RCC 7860 (cell line): Measurements from ENCODE around the gene SLC26A8.
"Not testable (repeated sequence)": the region's sequence is repeated elsewhere in the genome, so short reads cannot be mapped to it uniquely, and the experiment has no call there.

Source experiments
- DNase-seq: peaks from one replicate; pipeline ENCODE4 v3.0.0-alpha.2; 2015; ENCODE audit warnings: low spot score
- FAIRE-seq: peaks from 2 replicates; lab custom pipeline; 2012; peaks lifted over from hg19 to GRCh38; lab: Jason Lieb, UNC

Gene SLC26A8

DNA sequence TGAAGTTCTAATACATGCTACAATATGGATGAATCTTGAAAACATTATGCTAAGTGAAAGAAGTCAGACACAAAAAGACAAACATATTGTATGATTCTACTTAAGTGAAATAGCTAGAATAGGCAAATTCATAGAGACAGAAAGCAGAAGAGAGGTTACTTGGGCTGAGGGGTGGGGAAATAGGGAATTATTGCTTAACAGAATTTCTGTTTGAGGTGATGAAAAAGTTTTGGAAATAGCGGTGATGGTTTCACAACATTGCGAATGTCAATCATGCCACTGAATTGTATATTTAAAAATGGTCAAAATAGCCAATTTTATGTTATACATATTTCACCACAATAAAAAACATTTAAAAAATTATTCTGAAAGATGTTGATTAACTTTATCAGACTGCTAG, 6.1 kb downstream of the SLC26A8 start:
- DNase-seq (no peak), FAIRE-seq (no peak)

DNA sequence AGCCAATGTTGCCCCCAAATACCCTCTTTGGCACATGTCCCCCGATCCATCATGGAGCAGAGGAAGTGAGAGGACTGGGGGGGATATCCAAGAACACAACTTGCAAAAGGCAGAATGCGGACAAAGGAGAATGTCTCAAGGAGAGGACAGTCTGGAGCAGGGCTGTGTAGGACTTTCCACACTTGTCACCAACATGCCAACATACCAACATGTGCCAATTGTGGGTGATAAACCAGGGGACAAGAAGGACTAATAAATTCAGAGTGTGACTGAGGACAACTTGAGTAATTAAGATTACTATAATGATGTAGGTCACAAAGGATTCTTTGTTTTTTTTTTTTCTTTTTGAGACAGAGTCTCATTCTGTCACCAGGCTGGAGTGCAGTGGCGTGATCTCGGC, 8.8 kb downstream of the SLC26A8 start:
- DNase-seq (no peak), FAIRE-seq (no peak)

DNA sequence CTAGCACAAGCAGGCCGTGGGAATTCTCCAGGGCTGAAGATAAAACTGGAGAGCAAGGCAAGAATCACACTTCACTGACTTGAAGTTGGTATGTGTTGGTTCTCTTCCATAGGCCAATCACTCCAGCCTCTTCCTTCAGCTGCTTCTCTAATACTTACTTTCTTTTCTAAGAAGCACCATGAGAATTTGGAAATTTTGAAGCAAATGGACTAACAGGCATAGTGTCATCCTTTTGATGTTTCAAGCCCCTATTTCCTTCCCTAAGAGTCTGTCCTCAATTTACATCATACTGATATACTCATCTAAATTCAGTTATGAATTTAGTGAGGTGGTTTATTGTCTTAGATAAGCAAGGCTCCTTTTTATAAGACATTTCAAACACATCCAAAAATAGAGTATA, 24.0 kb downstream of the SLC26A8 start:
- DNase-seq (no peak), FAIRE-seq (no peak)

DNA sequence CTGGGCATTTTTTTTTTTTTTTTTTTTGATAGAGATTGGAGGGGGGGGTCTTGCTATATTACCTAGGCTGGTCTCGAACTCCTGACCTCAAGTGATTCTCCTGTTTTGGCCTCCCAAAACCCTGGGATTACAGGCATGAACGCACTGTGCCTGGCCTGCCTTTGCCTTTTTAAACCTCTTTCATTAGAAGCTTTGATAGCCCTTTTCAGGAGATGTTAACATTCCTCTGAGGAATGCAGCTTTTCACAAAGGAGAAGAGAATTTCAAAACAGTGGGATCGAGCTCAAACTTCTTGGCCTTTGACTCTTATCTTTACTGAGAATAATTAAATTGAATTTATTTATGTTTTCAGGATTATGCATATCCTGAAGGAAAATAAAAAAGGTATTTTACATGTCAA, 31.3 kb downstream of the SLC26A8 start:
- no peak for FAIRE-seq
- no peak for DNase-seq

GRCh38 chr6:35988047-35988446, 36.4 kb downstream of the SLC26A8 start:
- not testable (repeated sequence) for DNase-seq, FAIRE-seq

DNA sequence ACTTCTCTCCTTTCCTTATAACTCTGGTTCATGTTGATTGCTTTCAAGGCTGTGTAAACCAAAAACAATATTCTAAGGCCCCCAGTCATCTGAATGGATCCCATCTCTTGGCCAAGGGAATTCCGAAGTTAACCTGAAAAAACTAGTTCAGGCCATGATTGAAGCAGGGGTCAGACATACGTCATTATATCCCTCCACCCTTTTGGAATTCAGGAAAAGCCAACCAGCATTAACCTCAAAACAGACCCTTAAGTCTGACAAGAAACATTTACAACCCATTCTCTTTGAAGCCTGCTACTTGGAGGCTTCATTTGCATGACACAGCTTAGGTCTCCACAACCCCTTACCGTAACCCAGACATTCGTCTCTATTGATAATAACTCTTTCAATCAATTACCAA, 39.7 kb downstream of the SLC26A8 start:
- DNase-seq (no peak), FAIRE-seq (no peak)

- no peak for DNase-seq
- no peak for FAIRE-seq
Measured at GRCh38 chr6:35980991-35981645, 43.3 kb downstream of the SLC26A8 start.

- not testable (repeated sequence) for DNase-seq, FAIRE-seq
Measured at GRCh38 chr6:35980126-35980525, 44.3 kb downstream of the SLC26A8 start.

DNA sequence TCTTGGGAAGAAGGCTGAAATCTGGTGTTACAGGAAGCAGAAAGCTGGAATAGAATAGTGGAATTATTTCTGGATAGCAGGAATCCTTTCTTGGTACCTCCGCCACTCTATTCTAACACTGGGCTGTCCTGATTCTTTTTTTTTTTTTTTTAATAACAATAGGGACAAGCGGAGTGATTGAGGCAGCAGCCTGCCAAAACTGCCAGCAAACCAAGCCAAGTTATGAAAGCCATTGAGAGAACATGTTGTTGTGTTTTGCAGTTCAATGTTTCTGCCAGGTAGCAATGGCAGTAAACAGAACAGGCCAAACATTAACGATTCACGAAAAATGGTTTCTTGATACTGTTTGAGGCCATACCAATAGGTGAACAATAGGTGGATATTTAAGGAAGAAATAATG, 47.1 kb downstream of the SLC26A8 start:
- no peak for DNase-seq
- no peak for FAIRE-seq

DNA sequence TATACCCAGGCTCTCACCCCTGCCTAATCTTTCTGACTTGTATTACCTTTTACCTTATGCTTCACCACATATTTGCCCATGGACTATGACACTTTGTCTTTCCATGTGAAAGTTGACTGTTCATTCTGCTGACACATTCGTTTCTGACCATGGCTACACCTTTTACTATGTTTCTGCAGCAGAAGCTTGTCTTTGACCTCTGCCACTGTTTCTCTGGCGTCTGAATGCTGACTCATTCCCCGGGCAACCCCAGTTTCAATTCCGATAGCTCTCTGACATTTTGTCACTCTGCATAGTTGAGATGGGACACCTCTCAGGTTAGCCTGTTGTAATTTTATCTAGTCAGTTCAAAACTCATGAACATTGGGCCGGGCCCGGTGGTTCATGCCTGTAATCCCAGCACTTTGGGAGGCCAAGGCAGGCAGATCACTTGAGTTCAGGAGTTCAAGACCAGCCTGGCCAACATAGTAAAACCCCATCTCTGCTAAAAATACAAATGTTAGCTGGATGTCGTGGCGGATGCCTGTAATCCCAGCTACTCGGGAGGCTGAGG, 50.7 kb downstream of the SLC26A8 start:
- FAIRE-seq (no peak), DNase-seq (peak; percentile 23)

- DNase-seq, result no peak
- no peak for FAIRE-seq
Measured at GRCh38 chr6:35972471-35973367, 51.7 kb downstream of the SLC26A8 start.

GRCh38 chr6:35970181-35970580, 54.3 kb downstream of the SLC26A8 start:
- DNase-seq (no peak), FAIRE-seq (no peak)

GRCh38 chr6:35969646-35970045, 54.8 kb downstream of the SLC26A8 start:
- no peak for DNase-seq

GRCh38 chr6:35968821-35969220, 55.6 kb downstream of the SLC26A8 start:
- DNase-seq (no peak), FAIRE-seq (no peak)

More at GRCh38 chr6:35969646-35970045, 54.8 kb downstream of the SLC26A8 start:
- no peak for FAIRE-seq

GRCh38 chr6:35967076-35967774, 57.2 kb downstream of the SLC26A8 start:
- peak; percentile 74 for FAIRE-seq
- peak; percentile 34 for DNase-seq

DNA sequence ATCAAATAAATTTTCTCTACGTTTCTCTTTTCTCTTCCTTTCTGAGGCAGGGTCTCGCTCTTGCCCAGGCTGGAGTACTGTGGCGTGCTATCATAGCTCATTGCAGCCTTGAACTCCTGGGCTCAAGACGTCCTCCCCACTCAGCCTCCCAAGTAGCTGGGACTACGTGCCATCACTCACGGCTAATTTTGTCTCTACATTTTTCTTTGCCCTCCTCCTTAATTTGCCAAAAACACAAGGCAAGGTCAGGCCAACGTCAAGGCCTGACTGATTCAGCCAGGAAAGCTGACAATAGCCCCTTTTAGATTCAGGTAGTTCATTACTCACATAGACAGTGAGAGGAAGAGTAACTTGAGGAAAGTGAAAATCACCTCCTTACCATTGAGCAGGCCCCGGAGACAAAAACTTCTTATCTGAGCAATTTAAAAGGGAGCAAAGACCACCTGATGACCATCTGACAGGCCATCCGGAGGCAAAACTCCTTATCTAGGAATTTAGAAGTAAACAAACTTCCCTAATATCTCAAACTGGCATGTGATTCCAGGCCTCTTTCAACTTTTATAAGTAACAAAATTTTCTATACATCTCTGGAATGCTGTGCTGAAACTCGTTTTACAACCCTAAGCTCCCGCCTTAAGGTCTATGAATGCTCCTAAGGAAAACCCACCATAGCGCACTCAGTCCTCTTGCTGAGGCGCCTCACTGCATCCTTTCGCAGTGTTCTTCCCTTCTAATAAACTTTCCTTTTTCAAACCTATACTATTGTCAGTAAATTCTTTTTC, 61.5 kb downstream of the SLC26A8 start:
- FAIRE-seq (no peak), DNase-seq (no peak)

DNA sequence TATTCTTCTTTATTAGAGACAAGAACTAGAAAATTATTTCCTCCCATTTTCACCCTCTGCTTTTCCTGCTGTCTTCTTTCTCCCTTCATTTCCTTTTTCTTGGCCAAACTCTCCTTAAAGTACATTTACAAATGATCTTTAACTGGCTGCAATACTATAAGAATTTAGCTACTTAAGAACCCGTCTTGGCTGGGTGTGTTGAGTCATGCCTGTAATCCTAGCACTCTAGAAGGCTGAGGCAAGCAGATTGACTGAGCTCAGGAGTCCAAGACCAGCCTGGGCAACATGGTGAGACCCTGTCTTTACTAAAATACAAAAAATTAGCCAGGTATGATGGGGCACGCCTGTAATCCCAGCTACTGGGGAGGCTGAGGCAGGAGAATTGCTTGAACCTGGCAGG, 64.3 kb downstream of the SLC26A8 start:
- FAIRE-seq (no peak), DNase-seq (no peak)

GRCh38 chr6:35955970-35956369, 68.5 kb downstream of the SLC26A8 start:
- DNase-seq, result no peak
- no peak for FAIRE-seq

- DNase-seq, result no peak
- no peak for FAIRE-seq
Measured at GRCh38 chr6:35955521-35955920, 68.9 kb downstream of the SLC26A8 start.

DNA sequence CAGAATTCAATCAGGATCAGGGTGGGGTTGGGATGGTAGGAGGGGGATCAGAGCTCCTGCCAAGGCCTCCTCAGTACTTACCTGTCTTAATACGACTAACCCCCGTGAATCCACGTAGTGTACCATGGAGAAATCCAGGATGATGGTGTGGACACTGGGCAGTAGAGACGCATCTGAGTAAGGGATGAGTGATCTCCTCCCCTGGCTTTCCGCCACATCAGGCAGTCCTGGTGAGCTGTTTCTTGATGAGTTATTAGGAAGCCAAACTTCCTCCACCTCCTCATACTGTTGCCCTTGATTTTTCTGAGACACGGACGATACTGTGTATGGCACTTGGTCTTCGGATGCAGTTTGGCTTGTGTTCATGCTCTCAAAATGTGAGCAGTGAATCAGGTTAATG, 69.4 kb downstream of the SLC26A8 start:
- FAIRE-seq, result no peak

More for the DNA sequence above, 69.4 kb downstream of the SLC26A8 start:
- peak; percentile 7 for DNase-seq
